ENCODE results near the gene QPCTL. TPM values are rescaled to one million over a fixed set of nuclear protein-coding genes. Genes with fewer than 3 reads are reported as not detected.

Gene QPCTL
- total and polyA plus RNA-seq, 9 of the 15 experiments (the other 6 are each of a cell fraction or from before 2014, with no cell fraction given): 0.99 to 31.3 (median 12.7) TPM

GRCh38 chr19:45730368-45731288 lies 38.2 kb downstream of the QPCTL start, which contains the start of gene FBXO46 (continued):
- TF ChIP-seq ZBTB11 (CRISPR knock-in tag; IDR thresholded peaks at IDR 0.05) (peak in 1 of 3 experiments; percentile 92; a peak in 2 of 6 replicates), SNAPC5 (CRISPR knock-in tag; IDR thresholded peaks at IDR 0.05) (no peak), ZNF212 (CRISPR knock-in tag; IDR thresholded peaks at IDR 0.05) (no peak), ETV1 (tag; conservative IDR thresholded peaks at IDR 0.05; ENCODE audit: low read depth) (no peak; the same call in 1 of the 2 replicates), MAFG (tag; conservative IDR thresholded peaks at IDR 0.05) (no peak), TRIM25 (IDR thresholded peaks at IDR 0.05; ENCODE audit: borderline replicate concordance) (0 out of 2 replicates have a peak, but pooled peaks have one; percentile 91)

All from K562 (cell line).